COR-L47 (cell line): ENCODE data around the gene CD82.
A peak's percentile ranks its signal among the peaks of the same experiment; 100 is the strongest.
"Not testable (repeated sequence)": the region's sequence is repeated elsewhere in the genome, so short reads cannot be mapped to it uniquely, and the experiment has no call there.

Experiments
- DNase-seq: peaks from one replicate; lab custom pipeline; 2025; lab: John Stamatoyannopoulos, UW

CD82 gene

GRCh38 chr11:44633641-44634040 lies 68.2 kb downstream of the CD82 start:
- no peak for DNase-seq

GRCh38 chr11:44634401-44635281 lies 69.2 kb downstream of the CD82 start:
- peak; percentile 89 for DNase-seq

- no peak for DNase-seq
Measured at GRCh38 chr11:44637487-44637886, 72.0 kb downstream of the CD82 start.

GRCh38 chr11:44638032-44638431 lies 72.6 kb downstream of the CD82 start:
- DNase-seq, result no peak

GRCh38 chr11:44643217-44643616 lies 77.8 kb downstream of the CD82 start:
- no peak for DNase-seq

GRCh38 chr11:44645827-44646226 lies 80.4 kb downstream of the CD82 start:
- DNase-seq, result no peak

GRCh38 chr11:44647255-44647955 lies 81.9 kb downstream of the CD82 start:
- not testable (repeated sequence) for DNase-seq

- DNase-seq, result no peak
Measured at GRCh38 chr11:44648109-44648508, 82.6 kb downstream of the CD82 start.

GRCh38 chr11:44651535-44652155 lies 86.2 kb downstream of the CD82 start:
- no peak for DNase-seq

- DNase-seq, result no peak
Measured at GRCh38 chr11:44652901-44653644, 87.6 kb downstream of the CD82 start.

- DNase-seq, result no peak
Measured at GRCh38 chr11:44654057-44654456, 88.6 kb downstream of the CD82 start.

GRCh38 chr11:44654596-44654995 lies 89.1 kb downstream of the CD82 start:
- DNase-seq, result no peak

GRCh38 chr11:44657836-44658505 lies 92.5 kb downstream of the CD82 start:
- DNase-seq, result no peak

- no peak for DNase-seq
Measured at GRCh38 chr11:44658506-44658850, 93.0 kb downstream of the CD82 start.

- DNase-seq, result no peak
Measured at GRCh38 chr11:44659641-44660040, 94.2 kb downstream of the CD82 start.

- not testable (repeated sequence) for DNase-seq
Measured at GRCh38 chr11:44660535-44660934, 95.1 kb downstream of the CD82 start.

- DNase-seq, result no peak
Measured at GRCh38 chr11:44661311-44661717, 95.9 kb downstream of the CD82 start.
